ENCODE results near the gene DEFB128.

The DEFB128 gene

DNA sequence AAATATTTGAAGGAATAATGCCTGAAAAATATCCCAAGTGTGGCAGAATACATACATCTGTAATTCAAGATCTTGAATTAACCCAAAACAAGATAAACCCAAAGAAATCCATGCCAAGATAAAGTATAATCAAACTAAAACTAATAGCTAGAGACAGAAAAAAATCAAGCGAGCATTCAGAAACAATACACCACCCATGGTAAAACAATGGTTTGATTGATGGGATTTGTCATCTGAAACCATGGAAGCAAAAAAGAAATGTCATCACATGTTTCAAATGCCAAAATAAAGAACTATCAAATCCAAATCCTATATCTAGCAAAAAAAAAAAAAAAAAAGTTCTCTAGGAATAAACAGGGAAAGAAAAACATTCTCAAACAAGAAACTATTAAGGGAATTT is 37.4 kb downstream of the DEFB128 start:
- no peak for DNase-seq (ENCODE audit: low read depth)

DNA sequence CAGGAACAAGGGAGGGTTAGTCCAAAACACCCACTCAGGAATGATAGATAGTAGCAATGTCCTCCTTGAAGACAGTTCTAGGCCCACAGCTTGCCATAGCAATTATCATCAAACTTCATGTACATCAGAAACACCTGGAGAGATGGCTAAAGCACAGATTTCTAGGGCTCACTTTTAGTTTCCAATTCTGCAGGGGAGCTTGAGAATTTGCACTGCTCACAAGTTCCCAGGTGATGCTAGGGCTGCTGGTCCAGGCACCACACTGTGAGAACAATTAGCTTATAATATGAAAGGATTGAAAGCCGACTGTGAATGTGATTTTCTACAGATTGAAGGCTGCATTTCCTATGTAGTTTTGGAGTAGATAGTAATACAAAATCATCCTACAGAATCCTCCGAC is 43.6 kb downstream of the DEFB128 start:
- no peak for DNase-seq (ENCODE audit: low read depth)

DNA sequence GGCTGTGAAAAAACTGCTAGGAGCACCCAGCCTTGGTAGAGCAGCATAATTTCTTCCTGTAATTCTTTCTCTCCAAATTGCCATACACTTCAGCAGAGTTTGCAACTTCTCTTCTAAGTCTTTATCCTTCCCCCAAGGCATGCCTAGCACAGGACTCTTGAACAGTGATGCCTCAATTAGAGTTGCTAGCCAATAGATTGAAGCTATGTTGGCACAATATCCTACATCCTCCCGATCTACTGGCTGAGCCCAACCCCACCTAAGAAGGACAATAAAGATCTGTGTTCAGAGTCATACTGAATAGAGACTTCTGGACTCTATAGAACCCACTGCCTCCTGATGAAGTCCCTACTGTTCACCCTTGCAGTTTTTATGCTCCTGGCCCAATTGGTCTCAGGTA is 47.2 kb downstream of the DEFB128 start, which contains the start of gene DEFB126:
TSS of gene DEFB126 (plus strand) at position 301 of the 400 bp plus-strand sequence. CDS start at position 340, 39 bp downstream.
- no peak for DNase-seq (ENCODE audit: low read depth)
